Measurements from ENCODE around the gene ZNF33A.
"Not testable (repeated sequence)": the region's sequence is repeated elsewhere in the genome, so short reads cannot be mapped to it uniquely, and the experiment has no call there.

Gene ZNF33A

GRCh38 chr10:38010119-38010903, at the start of gene ZNF33A:
Gene ZNF33A (plus strand): TSS chr10:38010675. CDS start chr10:38012342, 1,667 bp downstream.
- Histone ChIP-seq H3K9me3 (ENCODE audit: low read length) (no peaks in the 10 kb centered on the region), H3K4me1 (ENCODE audit: insufficient read depth, low read length) (peaks cover 6% of the 10 kb centered on the region)

GRCh38 chr10:37965006-37965405, 45.5 kb upstream of the ZNF33A start:
- Histone ChIP-seq H2AFZ (ENCODE audit: low read depth, low read length) (no peak overlapping the region), H3K4me1 (ENCODE audit: insufficient read depth, low read length) (no peaks in the 10 kb centered on the region), H3K36me3 (ENCODE audit: insufficient read depth, low read length) (peaks cover 22% of the 10 kb centered on the region), H3K4me3 (ENCODE audit: low read length) (no peak overlapping the region), H3K27me3 (ENCODE audit: insufficient read depth, low read length) (no peaks in the 10 kb centered on the region), H3K9me3 (ENCODE audit: low read length) (peaks cover 38% of the 10 kb centered on the region)

More at GRCh38 chr10:38010119-38010903, at the start of gene ZNF33A:
- H3K27me3 ChIP-seq (ENCODE audit: insufficient read depth, low read length), result no peaks in the 10 kb centered on the region
- peak within 1 kb of the TSS; percentile 76 for H3K4me3 ChIP-seq (ENCODE audit: low read length)
- H2AFZ ChIP-seq (ENCODE audit: low read depth, low read length), result peak within 1 kb of the TSS; percentile 78
- peaks cover 10% of the 10 kb centered on the region for H3K36me3 ChIP-seq (ENCODE audit: insufficient read depth, low read length)

- Histone ChIP-seq H3K4me3 (ENCODE audit: low read length) (no peak overlapping the region), H2AFZ (ENCODE audit: low read depth, low read length) (no peak overlapping the region), H3K4me1 (ENCODE audit: insufficient read depth, low read length) (peaks cover 8% of the 10 kb centered on the region), H3K9me3 (ENCODE audit: low read length) (peaks cover 21% of the 10 kb centered on the region), H3K27me3 (ENCODE audit: insufficient read depth, low read length) (no peaks in the 10 kb centered on the region), H3K36me3 (ENCODE audit: insufficient read depth, low read length) (peaks cover 25% of the 10 kb centered on the region)
Measured at GRCh38 chr10:37972396-37972795, 38.1 kb upstream of the ZNF33A start.

GRCh38 chr10:37975401-37975991, 35.0 kb upstream of the ZNF33A start:
- Histone ChIP-seq H3K9me3 (ENCODE audit: low read length) (peaks cover 5% of the 10 kb centered on the region), H3K27me3 (ENCODE audit: insufficient read depth, low read length) (no peaks in the 10 kb centered on the region), H2AFZ (ENCODE audit: low read depth, low read length) (peak overlapping the region; percentile 88), H3K4me3 (ENCODE audit: low read length) (peak overlapping the region; percentile 60), H3K4me1 (ENCODE audit: insufficient read depth, low read length) (peaks cover 8% of the 10 kb centered on the region), H3K36me3 (ENCODE audit: insufficient read depth, low read length) (peaks cover 5% of the 10 kb centered on the region)

- Histone ChIP-seq H3K36me3 (ENCODE audit: insufficient read depth, low read length) (peaks cover 3% of the 10 kb centered on the region), H3K4me1 (ENCODE audit: insufficient read depth, low read length) (peaks cover 8% of the 10 kb centered on the region), H3K27me3 (ENCODE audit: insufficient read depth, low read length) (no peaks in the 10 kb centered on the region), H2AFZ (ENCODE audit: low read depth, low read length) (peak within 1 kb of the TSS; percentile 88), H3K9me3 (ENCODE audit: low read length) (peaks cover 2% of the 10 kb centered on the region), H3K4me3 (ENCODE audit: low read length) (peak within 1 kb of the TSS; percentile 60)
Measured at GRCh38 chr10:37976091-37976879, 34.2 kb upstream of the ZNF33A start, which contains the start of gene ZNF25. Gene ZNF25 (minus strand): TSS chr10:37976647. CDS start chr10:37971722, 4,925 bp downstream.

GRCh38 chr10:37976880-37977203, 33.6 kb upstream of the ZNF33A start:
- Histone ChIP-seq H3K4me3 (ENCODE audit: low read length) (no peak overlapping the region), H3K9me3 (ENCODE audit: low read length) (no peaks in the 10 kb centered on the region), H3K4me1 (ENCODE audit: insufficient read depth, low read length) (peaks cover 8% of the 10 kb centered on the region), H3K36me3 (ENCODE audit: insufficient read depth, low read length) (no peaks in the 10 kb centered on the region), H2AFZ (ENCODE audit: low read depth, low read length) (peak overlapping the region; percentile 50), H3K27me3 (ENCODE audit: insufficient read depth, low read length) (no peaks in the 10 kb centered on the region)

GRCh38 chr10:37991655-37992054, 18.8 kb upstream of the ZNF33A start:
- Histone ChIP-seq H2AFZ (ENCODE audit: low read depth, low read length) (no peak overlapping the region), H3K9me3 (ENCODE audit: low read length) (no peaks in the 10 kb centered on the region), H3K36me3 (ENCODE audit: insufficient read depth, low read length) (no peaks in the 10 kb centered on the region), H3K4me1 (ENCODE audit: insufficient read depth, low read length) (no peaks in the 10 kb centered on the region), H3K27me3 (ENCODE audit: insufficient read depth, low read length) (peaks cover 3% of the 10 kb centered on the region), H3K4me3 (ENCODE audit: low read length) (no peak overlapping the region)

- Histone ChIP-seq H2AFZ (ENCODE audit: low read depth, low read length) (no peak overlapping the region), H3K9me3 (ENCODE audit: low read length) (no peaks in the 10 kb centered on the region), H3K4me1 (ENCODE audit: insufficient read depth, low read length) (no peaks in the 10 kb centered on the region), H3K36me3 (ENCODE audit: insufficient read depth, low read length) (no peaks in the 10 kb centered on the region), H3K27me3 (ENCODE audit: insufficient read depth, low read length) (peaks cover 3% of the 10 kb centered on the region), H3K4me3 (ENCODE audit: low read length) (no peak overlapping the region)
Measured at GRCh38 chr10:37992083-37992482, 18.4 kb upstream of the ZNF33A start.

- H3K36me3 ChIP-seq (ENCODE audit: insufficient read depth, low read length); H2AFZ ChIP-seq (ENCODE audit: low read depth, low read length); H3K4me1 ChIP-seq (ENCODE audit: insufficient read depth, low read length); H3K27me3 ChIP-seq (ENCODE audit: insufficient read depth, low read length); H3K9me3 ChIP-seq (ENCODE audit: low read length); H3K4me3 ChIP-seq (ENCODE audit: low read length): not testable (repeated sequence)
Measured at GRCh38 chr10:37998920-37999319, 11.6 kb upstream of the ZNF33A start.

GRCh38 chr10:38000474-38000873, 10.0 kb upstream of the ZNF33A start:
- not testable (repeated sequence) for H3K36me3 ChIP-seq (ENCODE audit: insufficient read depth, low read length); H3K4me3 ChIP-seq (ENCODE audit: low read length); H3K27me3 ChIP-seq (ENCODE audit: insufficient read depth, low read length); H3K4me1 ChIP-seq (ENCODE audit: insufficient read depth, low read length); H2AFZ ChIP-seq (ENCODE audit: low read depth, low read length); H3K9me3 ChIP-seq (ENCODE audit: low read length)

- Histone ChIP-seq H2AFZ (ENCODE audit: low read depth, low read length) (no peak overlapping the region), H3K9me3 (ENCODE audit: low read length) (no peaks in the 10 kb centered on the region), H3K4me3 (ENCODE audit: low read length) (no peak overlapping the region), H3K36me3 (ENCODE audit: insufficient read depth, low read length) (no peaks in the 10 kb centered on the region), H3K27me3 (ENCODE audit: insufficient read depth, low read length) (no peaks in the 10 kb centered on the region), H3K4me1 (ENCODE audit: insufficient read depth, low read length) (no peaks in the 10 kb centered on the region)
Measured at GRCh38 chr10:38003026-38003425, 7.4 kb upstream of the ZNF33A start.

- H3K27me3 ChIP-seq (ENCODE audit: insufficient read depth, low read length), result no peaks in the 10 kb centered on the region
- no peaks in the 10 kb centered on the region for H3K36me3 ChIP-seq (ENCODE audit: insufficient read depth, low read length)
- no peaks in the 10 kb centered on the region for H3K4me1 ChIP-seq (ENCODE audit: insufficient read depth, low read length)
- H3K9me3 ChIP-seq (ENCODE audit: low read length), result no peaks in the 10 kb centered on the region
- no peak overlapping the region for H3K4me3 ChIP-seq (ENCODE audit: low read length)
- no peak overlapping the region for H2AFZ ChIP-seq (ENCODE audit: low read depth, low read length)
Measured at GRCh38 chr10:38003588-38003987, 6.9 kb upstream of the ZNF33A start.

- H3K36me3 ChIP-seq (ENCODE audit: insufficient read depth, low read length), result no peaks in the 10 kb centered on the region
- H3K9me3 ChIP-seq (ENCODE audit: low read length), result no peaks in the 10 kb centered on the region
- H3K4me1 ChIP-seq (ENCODE audit: insufficient read depth, low read length), result peaks cover 6% of the 10 kb centered on the region
- no peak overlapping the region for H3K4me3 ChIP-seq (ENCODE audit: low read length)
- H2AFZ ChIP-seq (ENCODE audit: low read depth, low read length), result no peak overlapping the region
- H3K27me3 ChIP-seq (ENCODE audit: insufficient read depth, low read length), result no peaks in the 10 kb centered on the region
Measured at GRCh38 chr10:38007551-38007950, 2.9 kb upstream of the ZNF33A start.

All from neuron (in vitro differentiated cells).